OCI-LY1 (cell line): ENCODE data around the gene FHIT.

Experiments
- H2AFZ ChIP-seq: fragments of 200-600 bp; sonication (generic), shearing (Covaris generic); 2 replicates; pipeline ENCODE4 v1.6.0; 2014; ENCODE audit warnings: antibody characterized with exemption, mild to moderate bottlenecking, low read length
- H3F3A ChIP-seq: fragments of 200-600 bp; sonication (generic), shearing (Covaris generic); 2 replicates; pipeline ENCODE4 v1.6.0; 2014; ENCODE audit warnings: mild to moderate bottlenecking, antibody characterized with exemption, low read length, moderate library complexity; ENCODE audit not compliant: insufficient read depth
- H3K27ac ChIP-seq: fragments of 200-600 bp; sonication (generic); 2 replicates; pipeline ENCODE4 v1.5.1; 2014; ENCODE audit warnings: low read length, mixed run types, mild to moderate bottlenecking, low read depth; ENCODE audit not compliant: poor library complexity, severe bottlenecking
- H3K27me3 ChIP-seq: fragments of 200-600 bp; sonication (generic); 2 replicates; pipeline ENCODE4 v1.6.0; 2014; ENCODE audit warnings: antibody characterized with exemption, mild to moderate bottlenecking, low read length, moderate library complexity; ENCODE audit not compliant: insufficient read depth
- H3K36me3 ChIP-seq: fragments of 200-600 bp; sonication (generic); 2 replicates; pipeline ENCODE4 v1.6.1; 2014; ENCODE audit warnings: mild to moderate bottlenecking, antibody characterized with exemption, low read length, moderate library complexity, mixed read lengths; ENCODE audit not compliant: insufficient read depth
- H3K4me1 ChIP-seq: fragments of 200-600 bp; sonication (generic); 2 replicates; pipeline ENCODE4 v1.5.1; 2014; ENCODE audit warnings: mild to moderate bottlenecking, low read length, moderate library complexity; ENCODE audit not compliant: insufficient read depth, severe bottlenecking
- H3K4me2 ChIP-seq: fragments of 200-600 bp; sonication (generic), shearing (Covaris generic); 2 replicates; pipeline ENCODE4 v1.6.1; 2014; ENCODE audit warnings: low read length
- H3K4me3 ChIP-seq: fragments of 200-600 bp; sonication (generic); 2 replicates; pipeline ENCODE4 v1.5.1; 2014; ENCODE audit warnings: low read length, low read depth, mild to moderate bottlenecking, mixed read lengths; ENCODE audit not compliant: poor library complexity, severe bottlenecking
- H3K79me2 ChIP-seq: fragments of 200-600 bp; shearing (Covaris generic); 2 replicates; pipeline ENCODE4 v1.6.1; 2016; ENCODE audit warnings: mixed run types, low read length, mixed read lengths; ENCODE audit not compliant: insufficient read depth
- H3K9ac ChIP-seq: fragments of 200-600 bp; sonication (generic), shearing (Covaris generic); 2 replicates; pipeline ENCODE4 v1.6.1; 2014; ENCODE audit warnings: mild to moderate bottlenecking, low read length, mixed read lengths
- H3K9me2 ChIP-seq: fragments of 200-600 bp; sonication (generic), shearing (Covaris generic); 2 replicates; pipeline ENCODE4 v1.6.1; 2014; ENCODE audit warnings: low read depth, mild to moderate bottlenecking, low read length, mixed read lengths
- H3K9me3 ChIP-seq: fragments of 200-600 bp; shearing (Covaris generic); 2 replicates; pipeline ENCODE4 v1.6.1; 2014; ENCODE audit warnings: low read length, mixed read lengths
- H4K20me1 ChIP-seq: fragments of 200-600 bp; sonication (generic), shearing (Covaris generic); 2 replicates; pipeline ENCODE4 v1.6.0; 2016; ENCODE audit warnings: mild to moderate bottlenecking, low read length; ENCODE audit not compliant: insufficient read depth
- EZH2 ChIP-seq: fragments of 200-600 bp; sonication (generic), shearing (Covaris generic); IDR thresholded peaks from 2 replicates; pipeline ENCODE4 v1.8.0; 2017; ENCODE audit warnings: borderline replicate concordance, mixed run types, mild to moderate bottlenecking, antibody characterized with exemption, low read length, moderate library complexity, mixed read lengths
- TF ChIP-seq, protein P1 (sequence below): fragments of 200-600 bp; sonication (generic), shearing (Covaris generic); IDR thresholded peaks from 2 replicates; pipeline ENCODE4 v1.5.1; 2017; ENCODE audit warnings: mild to moderate bottlenecking, antibody characterized with exemption, low read length, moderate library complexity, mixed read lengths

FHIT gene

DNA sequence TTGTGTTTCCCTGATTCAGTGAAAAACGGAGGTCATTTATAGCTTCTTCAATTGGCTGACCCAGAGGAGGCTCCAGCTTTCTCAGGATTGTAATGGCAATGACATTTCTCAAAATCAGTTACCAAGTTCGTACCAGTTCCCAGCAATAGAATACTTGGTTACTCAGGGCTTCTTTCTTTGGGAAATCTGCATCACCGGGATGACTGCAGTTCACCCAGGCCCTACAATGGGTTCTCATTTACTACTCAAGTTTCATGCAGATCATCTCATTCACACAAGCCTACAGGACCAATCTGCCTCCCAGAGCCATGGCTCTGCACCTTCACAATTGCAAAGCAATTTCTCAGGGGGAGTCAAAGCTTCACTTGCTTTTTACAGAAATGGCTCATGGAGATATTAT lies 109.6 kb downstream of the FHIT start:
- H3K9me3 ChIP-seq = no peaks in the 10 kb centered on the region
- no peak overlapping the region for H3K4me2 ChIP-seq
- H3K4me1 ChIP-seq = no peaks in the 10 kb centered on the region
- H3K36me3 ChIP-seq = no peaks in the 10 kb centered on the region
- no peak overlapping the region for H3K4me3 ChIP-seq
- no peaks in the 10 kb centered on the region for H3F3A ChIP-seq
- no peaks in the 10 kb centered on the region for H3K27me3 ChIP-seq
- H4K20me1 ChIP-seq = no peaks in the 10 kb centered on the region
- no peaks in the 10 kb centered on the region for H3K79me2 ChIP-seq
- H3K27ac ChIP-seq = no peak overlapping the region
- H3K9me2 ChIP-seq = no peaks in the 10 kb centered on the region
- no peak overlapping the region for H2AFZ ChIP-seq
- TF ChIP-seq EZH2 = no peak
- TF ChIP-seq, protein P1, sequence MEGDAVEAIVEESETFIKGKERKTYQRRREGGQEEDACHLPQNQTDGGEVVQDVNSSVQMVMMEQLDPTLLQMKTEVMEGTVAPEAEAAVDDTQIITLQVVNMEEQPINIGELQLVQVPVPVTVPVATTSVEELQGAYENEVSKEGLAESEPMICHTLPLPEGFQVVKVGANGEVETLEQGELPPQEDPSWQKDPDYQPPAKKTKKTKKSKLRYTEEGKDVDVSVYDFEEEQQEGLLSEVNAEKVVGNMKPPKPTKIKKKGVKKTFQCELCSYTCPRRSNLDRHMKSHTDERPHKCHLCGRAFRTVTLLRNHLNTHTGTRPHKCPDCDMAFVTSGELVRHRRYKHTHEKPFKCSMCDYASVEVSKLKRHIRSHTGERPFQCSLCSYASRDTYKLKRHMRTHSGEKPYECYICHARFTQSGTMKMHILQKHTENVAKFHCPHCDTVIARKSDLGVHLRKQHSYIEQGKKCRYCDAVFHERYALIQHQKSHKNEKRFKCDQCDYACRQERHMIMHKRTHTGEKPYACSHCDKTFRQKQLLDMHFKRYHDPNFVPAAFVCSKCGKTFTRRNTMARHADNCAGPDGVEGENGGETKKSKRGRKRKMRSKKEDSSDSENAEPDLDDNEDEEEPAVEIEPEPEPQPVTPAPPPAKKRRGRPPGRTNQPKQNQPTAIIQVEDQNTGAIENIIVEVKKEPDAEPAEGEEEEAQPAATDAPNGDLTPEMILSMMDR = no peak
- no peak overlapping the region for H3K9ac ChIP-seq

DNA sequence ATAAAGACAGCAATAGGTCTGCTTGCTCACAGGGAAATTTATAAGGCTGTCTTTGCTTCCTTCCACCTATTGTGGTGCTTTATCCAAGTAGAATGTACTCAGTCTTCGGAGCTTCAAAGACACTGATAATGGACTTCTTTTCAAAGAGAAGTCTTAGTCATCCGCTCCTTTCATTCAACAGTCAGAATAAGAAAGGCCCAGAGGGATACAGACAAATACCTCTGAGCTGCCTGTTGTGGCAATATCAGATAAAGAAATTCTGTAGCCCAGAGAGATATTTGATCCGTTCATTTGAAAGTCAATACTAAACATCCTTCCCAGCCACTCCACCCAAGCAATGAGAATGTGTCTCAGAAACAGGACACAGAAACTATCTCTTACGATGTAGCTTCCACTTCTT lies 110.0 kb downstream of the FHIT start:
- Histone ChIP-seq H3K27me3 (no peaks in the 10 kb centered on the region), H3F3A (no peaks in the 10 kb centered on the region), H3K9me2 (no peaks in the 10 kb centered on the region), H3K36me3 (no peaks in the 10 kb centered on the region), H3K27ac (no peak overlapping the region), H4K20me1 (no peaks in the 10 kb centered on the region), H3K9ac (no peak overlapping the region), H3K9me3 (no peaks in the 10 kb centered on the region), H3K4me2 (no peak overlapping the region), H2AFZ (no peak overlapping the region), H3K4me1 (no peaks in the 10 kb centered on the region), H3K4me3 (no peak overlapping the region), H3K79me2 (no peaks in the 10 kb centered on the region)
- TF ChIP-seq, protein P1 = no peak
- TF ChIP-seq EZH2 = no peak

DNA sequence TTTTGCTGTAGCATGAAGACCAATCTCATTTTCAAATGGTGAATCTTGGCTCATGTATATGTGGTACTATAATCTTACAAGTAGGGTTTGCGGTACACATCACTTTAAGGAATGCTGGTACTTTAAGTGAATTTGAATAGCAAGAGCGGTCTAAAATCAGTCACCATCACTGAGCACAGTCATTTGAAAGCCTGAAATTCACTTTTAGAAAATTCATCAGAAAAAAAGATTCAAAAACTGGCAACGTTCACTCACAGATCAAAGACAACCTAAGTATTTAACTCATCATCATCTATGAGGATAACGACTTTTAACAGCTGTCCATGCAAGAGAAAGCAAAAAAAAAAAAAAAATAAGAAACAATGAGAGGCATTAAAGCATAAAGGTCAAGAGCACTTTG lies 111.6 kb downstream of the FHIT start:
- H3K9me2 ChIP-seq = no peaks in the 10 kb centered on the region
- H3K36me3 ChIP-seq = no peaks in the 10 kb centered on the region
- H3K9me3 ChIP-seq = no peaks in the 10 kb centered on the region
- H4K20me1 ChIP-seq = no peaks in the 10 kb centered on the region
- no peak overlapping the region for H3K4me3 ChIP-seq
- no peak overlapping the region for H3K9ac ChIP-seq
- H2AFZ ChIP-seq = no peak overlapping the region
- no peaks in the 10 kb centered on the region for H3K79me2 ChIP-seq
- H3K4me2 ChIP-seq = no peak overlapping the region
- no peaks in the 10 kb centered on the region for H3F3A ChIP-seq
- TF ChIP-seq, protein P1 = no peak
- TF ChIP-seq EZH2 = no peak
- H3K27me3 ChIP-seq = no peaks in the 10 kb centered on the region
- H3K27ac ChIP-seq = no peak overlapping the region
- H3K4me1 ChIP-seq = no peaks in the 10 kb centered on the region
